H9 (cell line): ENCODE measurements around the gene DUS1L. TPM values are rescaled to one million over a fixed set of nuclear protein-coding genes. Genes with fewer than 3 reads are reported as not detected.

Experiments used
- DNase-seq: peaks from one replicate; pipeline ENCODE4 v3.0.0-alpha.2; 2017
- H2AFZ ChIP-seq: one replicate; pipeline ENCODE4 v1.6.1; 2013; ENCODE audit warnings: mild to moderate bottlenecking, low read length, control low read depth, moderate library complexity
- H2AK5ac ChIP-seq: 2 replicates; pipeline ENCODE4 v1.6.1; 2013; ENCODE audit warnings: low read length, control low read depth, mixed read lengths; ENCODE audit not compliant: insufficient read length
- H2BK120ac ChIP-seq: one replicate; pipeline ENCODE4 v1.6.1; 2013; ENCODE audit warnings: low read depth, mild to moderate bottlenecking, low read length, control low read depth, inconsistent platforms; ENCODE audit not compliant: poor library complexity, severe bottlenecking
- H2BK12ac ChIP-seq: 2 replicates; pipeline ENCODE4 v1.6.1; 2013; ENCODE audit warnings: low read length, control low read depth, mixed read lengths, low read depth; ENCODE audit not compliant: insufficient read length
- H2BK15ac ChIP-seq: 2 replicates; pipeline ENCODE4 v1.6.1; 2013; ENCODE audit warnings: low read depth, low read length, control low read depth
- H2BK20ac ChIP-seq: one replicate; pipeline ENCODE4 v1.6.1; 2013; ENCODE audit warnings: low read depth, mild to moderate bottlenecking, low read length, control low read depth, inconsistent platforms; ENCODE audit not compliant: poor library complexity, severe bottlenecking
- H2BK5ac ChIP-seq: 2 replicates; pipeline ENCODE4 v1.6.1; 2013; ENCODE audit warnings: low read length, control low read depth, mixed read lengths; ENCODE audit not compliant: insufficient read length
- H3K14ac ChIP-seq: 2 replicates; pipeline ENCODE4 v1.6.1; 2013; ENCODE audit warnings: low read length, control low read depth; ENCODE audit not compliant: insufficient read depth
- H3K18ac ChIP-seq: 2 replicates; pipeline ENCODE4 v1.6.1; 2013; ENCODE audit warnings: low read depth, mild to moderate bottlenecking, mixed read lengths, low read length, control low read depth; ENCODE audit not compliant: insufficient read length
- H3K23ac ChIP-seq: 2 replicates; pipeline ENCODE4 v1.6.1; 2013; ENCODE audit warnings: low read length, control low read depth, mixed read lengths, low read depth; ENCODE audit not compliant: insufficient read length
- H3K23me2 ChIP-seq: 2 replicates; pipeline ENCODE4 v1.6.1; 2013; ENCODE audit warnings: low read depth, mild to moderate bottlenecking, mixed read lengths, low read length, control low read depth; ENCODE audit not compliant: insufficient read length, poor library complexity, severe bottlenecking
- H3K27ac ChIP-seq: 2 replicates; pipeline ENCODE4 v1.5.1; 2013; ENCODE audit warnings: low read length, control low read depth, mixed read lengths, low read depth; ENCODE audit not compliant: insufficient read length
- H3K27me3 ChIP-seq: 2 replicates; pipeline ENCODE4 v1.6.1; 2013; ENCODE audit warnings: low read length, control low read depth, inconsistent platforms; ENCODE audit not compliant: insufficient read depth
- H3K4ac ChIP-seq: 2 replicates; pipeline ENCODE4 v1.6.1; 2013; ENCODE audit warnings: low read depth, mild to moderate bottlenecking, control low read depth, inconsistent platforms, low read length, moderate library complexity
- H3K4me1 ChIP-seq: 2 replicates; pipeline ENCODE4 v1.6.1; 2013; ENCODE audit warnings: low read length, control low read depth, inconsistent platforms; ENCODE audit not compliant: insufficient read depth
- H3K4me2 ChIP-seq: 2 replicates; pipeline ENCODE4 v1.6.1; 2013; ENCODE audit warnings: low read length, control low read depth, mixed read lengths; ENCODE audit not compliant: insufficient read length, insufficient read depth
- H3K56ac ChIP-seq: 2 replicates; pipeline ENCODE4 v1.6.1; 2013; ENCODE audit warnings: low read depth, mild to moderate bottlenecking, mixed read lengths, low read length, control low read depth; ENCODE audit not compliant: insufficient read length
- H3K79me1 ChIP-seq: 2 replicates; pipeline ENCODE4 v1.6.1; 2013; ENCODE audit warnings: low read depth, mild to moderate bottlenecking, moderate library complexity, low read length, control low read depth, inconsistent platforms; ENCODE audit not compliant: insufficient read depth, poor library complexity, severe bottlenecking
- H3K79me2 ChIP-seq: 2 replicates; pipeline ENCODE4 v1.6.1; 2013; ENCODE audit warnings: low read length, control low read depth, inconsistent platforms; ENCODE audit not compliant: insufficient read depth
- H3K9ac ChIP-seq: 2 replicates; pipeline ENCODE4 v1.6.1; 2013; ENCODE audit warnings: low read length, control low read depth, mixed read lengths; ENCODE audit not compliant: insufficient read length; ENCODE audit errors: extremely low read depth
- H3K9me3 ChIP-seq: one replicate; pipeline ENCODE4 v1.6.1; 2013; ENCODE audit warnings: low read depth, low read length, inconsistent platforms; ENCODE audit not compliant: control insufficient read depth
- H3T11ph ChIP-seq: one replicate; pipeline ENCODE4 v1.6.1; 2013; ENCODE audit warnings: mild to moderate bottlenecking, low read length, control low read depth, inconsistent platforms
- H4K20me1 ChIP-seq: one replicate; pipeline ENCODE4 v1.6.1; 2013; ENCODE audit not compliant: control insufficient read depth, insufficient read length, insufficient read depth
- H4K5ac ChIP-seq: 2 replicates; pipeline ENCODE4 v1.6.1; 2013; ENCODE audit warnings: low read depth, mild to moderate bottlenecking, mixed read lengths, low read length, control low read depth; ENCODE audit not compliant: insufficient read length
- H4K8ac ChIP-seq: replicated peaks from 2 replicates; pipeline ENCODE4 v1.6.1; 2013; ENCODE audit warnings: low read length, control low read depth, mixed read lengths, low read depth; ENCODE audit not compliant: insufficient read length
- H4K91ac ChIP-seq: 2 replicates; pipeline ENCODE4 v1.6.1; 2013; ENCODE audit warnings: low read depth, mild to moderate bottlenecking, moderate library complexity, mixed read lengths, low read length, control low read depth; ENCODE audit not compliant: insufficient read length
- H3K27ac Mint-ChIP-seq, 3 experiments: 2 replicates in 2 of 3; 3 replicates in 1 of 3; pipeline ENCODE4 v1.8.0; 2020 to 2021; ENCODE audit warnings: mixed read lengths in 3 of 3, mild to moderate bottlenecking in 1 of 3, moderate library complexity in 1 of 3
- H3K27me3 Mint-ChIP-seq: 2 replicates; pipeline ENCODE4 v1.8.0; 2021; ENCODE audit warnings: low read depth, mild to moderate bottlenecking, moderate library complexity, mixed read lengths
- H3K36me3 Mint-ChIP-seq, 3 experiments: 2 replicates in 2 of 3; 3 replicates in 1 of 3; pipeline ENCODE4 v1.8.0; 2020 to 2021; ENCODE audit warnings: low read depth in 3 of 3, mixed read lengths in 3 of 3; ENCODE audit not compliant: insufficient read depth in 1 of 3
- H3K4me1 Mint-ChIP-seq, 2 experiments: 2 replicates each; pipeline ENCODE4 v1.8.0; 2020; ENCODE audit warnings: mixed read lengths in 2 of 2
- H3K4me3 Mint-ChIP-seq, 2 experiments: 2 replicates in 1 of 2; 3 replicates in 1 of 2; pipeline ENCODE4 v1.8.0; 2020 to 2021; ENCODE audit warnings: mild to moderate bottlenecking in 2 of 2, mixed read lengths in 2 of 2, moderate library complexity in 1 of 2
- H3K9me3 Mint-ChIP-seq, 2 experiments: 2 replicates in 1 of 2; 3 replicates in 1 of 2; pipeline ENCODE4 v1.8.0; 2020; ENCODE audit warnings: mild to moderate bottlenecking in 2 of 2, mixed read lengths in 2 of 2, moderate library complexity in 1 of 2
- WGBS: extraction: QIAGEN DNeasy Blood & Tissue Kit; methylation state at CpG from one replicate; pipeline ENCODE4 v1.1.7; 2013; ENCODE audit warnings: missing lambda C conversion rate, low lambda C conversion rate, mixed read lengths; ENCODE audit not compliant: insufficient read length; ENCODE audit errors: extremely low coverage; 5-methylcytosine and 5-hydroxymethylcytosine counted together
- total RNA-seq: library from RNA; stranded (reverse); gene quantifications from 2 replicates; pipeline ENCODE4 v1.2.1, GENCODE V29; 2021
- TF ChIP-seq, protein P1 (sequence below): fragments of 200-600 bp; sonication (generic); conservative IDR thresholded peaks from 3 replicates; pipeline ENCODE4 v1.8.0; 2021; ENCODE audit warnings: antibody characterized with exemption, mild to moderate bottlenecking

Gene DUS1L
- total RNA-seq, 1 experiment from 2014 or later: 103 TPM

DNA sequence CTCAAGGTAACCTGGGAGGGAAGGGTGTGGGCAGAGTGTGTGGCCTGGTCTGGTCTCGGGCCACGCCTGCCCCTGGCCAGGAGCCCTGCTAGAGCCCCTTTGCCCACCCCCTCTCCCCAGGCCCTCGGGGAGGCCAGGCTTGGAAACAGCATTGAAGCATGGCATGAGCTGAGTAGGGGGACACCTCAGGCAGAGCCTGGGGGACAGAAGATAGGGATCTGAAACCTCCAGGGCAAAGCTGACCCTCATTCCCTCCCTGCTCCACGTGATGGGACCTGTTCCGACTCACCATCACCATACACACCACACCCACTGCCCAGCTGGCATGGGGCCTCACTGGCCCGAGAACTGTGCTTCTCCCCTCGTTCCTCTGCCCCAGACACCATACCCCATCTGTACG, 16.5 kb downstream of the DUS1L start:
- no peak overlapping the region for H3K27ac Mint-ChIP-seq
- Histone ChIP-seq H2BK5ac (no peak overlapping the region), H3K9ac (no peak overlapping the region), H4K91ac (no peak overlapping the region), H3K4me2 (no peak overlapping the region), H3K27ac (no peak overlapping the region), H2BK15ac (no peak overlapping the region), H2BK20ac (no peak overlapping the region), H3K79me1 (peaks cover 2% of the 10 kb centered on the region), H3K4me1 (no peaks in the 10 kb centered on the region), H2AK5ac (no peak overlapping the region), H3K23ac (no peak overlapping the region), H3K9me3 (no peaks in the 10 kb centered on the region), H2BK120ac (no peak overlapping the region), H4K20me1 (no peaks in the 10 kb centered on the region), H3K14ac (no peak overlapping the region), H3K23me2 (no peaks in the 10 kb centered on the region), H2BK12ac (no peak overlapping the region), H4K8ac (no peak overlapping the region), H3K27me3 (no peaks in the 10 kb centered on the region), H2AFZ (no peak overlapping the region), H4K5ac (no peak overlapping the region), H3K4ac (no peak overlapping the region), H3T11ph (no peak overlapping the region), H3K56ac (no peak overlapping the region), H3K79me2 (no peaks in the 10 kb centered on the region), H3K18ac (no peak overlapping the region)
- H3K4me3 Mint-ChIP-seq: peak overlapping the region; percentile 10 to 53; a peak in 1 of 5 replicates
- H3K9me3 Mint-ChIP-seq: no peaks in the 10 kb centered on the region
- H3K27me3 Mint-ChIP-seq: no peaks in the 10 kb centered on the region; the same call in 1 of the 2 replicates
- TF ChIP-seq, protein P1, sequence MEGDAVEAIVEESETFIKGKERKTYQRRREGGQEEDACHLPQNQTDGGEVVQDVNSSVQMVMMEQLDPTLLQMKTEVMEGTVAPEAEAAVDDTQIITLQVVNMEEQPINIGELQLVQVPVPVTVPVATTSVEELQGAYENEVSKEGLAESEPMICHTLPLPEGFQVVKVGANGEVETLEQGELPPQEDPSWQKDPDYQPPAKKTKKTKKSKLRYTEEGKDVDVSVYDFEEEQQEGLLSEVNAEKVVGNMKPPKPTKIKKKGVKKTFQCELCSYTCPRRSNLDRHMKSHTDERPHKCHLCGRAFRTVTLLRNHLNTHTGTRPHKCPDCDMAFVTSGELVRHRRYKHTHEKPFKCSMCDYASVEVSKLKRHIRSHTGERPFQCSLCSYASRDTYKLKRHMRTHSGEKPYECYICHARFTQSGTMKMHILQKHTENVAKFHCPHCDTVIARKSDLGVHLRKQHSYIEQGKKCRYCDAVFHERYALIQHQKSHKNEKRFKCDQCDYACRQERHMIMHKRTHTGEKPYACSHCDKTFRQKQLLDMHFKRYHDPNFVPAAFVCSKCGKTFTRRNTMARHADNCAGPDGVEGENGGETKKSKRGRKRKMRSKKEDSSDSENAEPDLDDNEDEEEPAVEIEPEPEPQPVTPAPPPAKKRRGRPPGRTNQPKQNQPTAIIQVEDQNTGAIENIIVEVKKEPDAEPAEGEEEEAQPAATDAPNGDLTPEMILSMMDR: no peak
- peaks cover 0 to 13% of the 10 kb centered on the region in 2 experiments; a peak in 2 of 4 replicates for H3K4me1 Mint-ChIP-seq
- DNase-seq: no peak
- WGBS: no CpG with 5 or more reads among the region's 8 CpGs
- H3K36me3 Mint-ChIP-seq: peaks cover 6 to 28% (median 25%) of the 10 kb centered on the region in 3 experiments; a peak in 6 of 7 replicates
